HG02840 (cell line): ENCODE measurements around the gene CACNB2.
"Not testable (repeated sequence)": the region's sequence is repeated elsewhere in the genome, so short reads cannot be mapped to it uniquely, and the experiment has no call there.

ENCODE experiments used
- ATAC-seq: cut with Tn5 transposase; IDR thresholded peaks from one replicate; pipeline ENCODE4 v1.9.1; 2021; ENCODE audit warnings: mild to moderate bottlenecking, moderate library complexity, moderate number of reproducible peaks; ENCODE audit not compliant: unreplicated experiment, low FRiP score

The CACNB2 gene

GRCh38 chr10:18144396-18144795 lies 4.2 kb downstream of the CACNB2 start:
- no peak for ATAC-seq

- ATAC-seq: no peak
These were observed 4.7 kb downstream of the CACNB2 start for GRCh38 chr10:18144928-18145327.

- ATAC-seq: no peak
These were observed 5.4 kb downstream of the CACNB2 start for GRCh38 chr10:18145652-18146051.

- ATAC-seq: no peak
These were observed 9.1 kb downstream of the CACNB2 start for GRCh38 chr10:18149196-18149800.

GRCh38 chr10:18151356-18151890 lies 11.2 kb downstream of the CACNB2 start:
- ATAC-seq: no peak

- ATAC-seq: not testable (repeated sequence)
These were observed 13.2 kb downstream of the CACNB2 start for GRCh38 chr10:18153381-18153780.

- no peak for ATAC-seq
These were observed 15.1 kb downstream of the CACNB2 start for GRCh38 chr10:18155321-18155720.

- not testable (repeated sequence) for ATAC-seq
These were observed 16.6 kb downstream of the CACNB2 start for GRCh38 chr10:18156797-18157196.

- no peak for ATAC-seq
These were observed 17.7 kb downstream of the CACNB2 start for GRCh38 chr10:18157881-18158280.

GRCh38 chr10:18158773-18159265 lies 18.6 kb downstream of the CACNB2 start:
- no peak for ATAC-seq

- no peak for ATAC-seq
These were observed 19.3 kb downstream of the CACNB2 start for GRCh38 chr10:18159557-18159956.

- ATAC-seq: no peak
These were observed 21.9 kb downstream of the CACNB2 start for GRCh38 chr10:18162021-18162627.

GRCh38 chr10:18164093-18164492 lies 23.9 kb downstream of the CACNB2 start:
- ATAC-seq: no peak

GRCh38 chr10:18164748-18165361 lies 24.6 kb downstream of the CACNB2 start:
- no peak for ATAC-seq

GRCh38 chr10:18178854-18179483 lies 38.7 kb downstream of the CACNB2 start:
- ATAC-seq: no peak

- no peak for ATAC-seq
These were observed 39.7 kb downstream of the CACNB2 start for GRCh38 chr10:18179891-18180290.

GRCh38 chr10:18181382-18181781 lies 41.2 kb downstream of the CACNB2 start:
- ATAC-seq: not testable (repeated sequence)

- ATAC-seq: no peak
These were observed 45.4 kb downstream of the CACNB2 start for GRCh38 chr10:18185621-18186020.

GRCh38 chr10:18190840-18191239 lies 50.6 kb downstream of the CACNB2 start:
- no peak for ATAC-seq

- no peak for ATAC-seq
These were observed 54.4 kb downstream of the CACNB2 start for GRCh38 chr10:18194634-18195033.
